Measurements from ENCODE around the gene LANCL2.
"Not testable (repeated sequence)": the region's sequence is repeated elsewhere in the genome, so short reads cannot be mapped to it uniquely, and the experiment has no call there.

LANCL2 gene

GRCh38 chr7:55438757-55439525, 73.8 kb downstream of the LANCL2 start:
- DNase-seq, result peak in 1 of 2 experiments; percentile 45

- DNase-seq, result peak; percentile 17 to 67
These were observed 74.5 kb downstream of the LANCL2 start for GRCh38 chr7:55439627-55440026.

- DNase-seq, result no peak
These were observed 75.0 kb downstream of the LANCL2 start for GRCh38 chr7:55440040-55440690.

- no peak for DNase-seq
These were observed 75.9 kb downstream of the LANCL2 start for GRCh38 chr7:55441002-55441401.

- DNase-seq, result no peak
These were observed 76.8 kb downstream of the LANCL2 start for GRCh38 chr7:55441774-55442522.

- no peak for DNase-seq
These were observed 79.6 kb downstream of the LANCL2 start for GRCh38 chr7:55444786-55445185.

GRCh38 chr7:55448526-55448925, 83.4 kb downstream of the LANCL2 start:
- no peak for DNase-seq

- DNase-seq, result no peak
These were observed 84.3 kb downstream of the LANCL2 start for GRCh38 chr7:55449205-55449991.

- no peak for DNase-seq
These were observed 84.9 kb downstream of the LANCL2 start for GRCh38 chr7:55449992-55450535.

GRCh38 chr7:55452971-55453370, 87.8 kb downstream of the LANCL2 start:
- DNase-seq, result no peak

- DNase-seq, result no peak
These were observed 92.7 kb downstream of the LANCL2 start for GRCh38 chr7:55457801-55458200.

GRCh38 chr7:55458351-55458750, 93.2 kb downstream of the LANCL2 start:
- no peak for DNase-seq

- no peak for DNase-seq
These were observed 98.6 kb downstream of the LANCL2 start for GRCh38 chr7:55463686-55464262.

GRCh38 chr7:55464422-55464821, 99.3 kb downstream of the LANCL2 start:
- DNase-seq, result no peak

- DNase-seq, result no peak
These were observed 100.6 kb downstream of the LANCL2 start for GRCh38 chr7:55465691-55466090.

- DNase-seq, result no peak
These were observed 102.0 kb downstream of the LANCL2 start for GRCh38 chr7:55467047-55467593.

GRCh38 chr7:55468495-55468894, 103.4 kb downstream of the LANCL2 start:
- DNase-seq, result no peak

GRCh38 chr7:55469271-55469681, 104.1 kb downstream of the LANCL2 start:
- DNase-seq, result no peak

GRCh38 chr7:55469721-55470120, 104.6 kb downstream of the LANCL2 start:
- DNase-seq, result no peak

GRCh38 chr7:55470261-55470660, 105.1 kb downstream of the LANCL2 start:
- DNase-seq, result no peak

- not testable (repeated sequence) for DNase-seq
These were observed 106.5 kb downstream of the LANCL2 start for GRCh38 chr7:55471594-55471993.

GRCh38 chr7:55472406-55472805, 107.3 kb downstream of the LANCL2 start:
- DNase-seq, result not testable (repeated sequence)

Measured in NCI-H524 (cell line).